Calu3 (cell line): ENCODE data around the gene IKZF5. TPM values are rescaled to one million over a fixed set of nuclear protein-coding genes. Genes with fewer than 3 reads are reported as not detected.

ENCODE experiments used
- BruUV-seq: library from RNA; stranded (reverse); fragments of 400-500 nt; replicated peaks from 2 replicates; lab custom pipeline; 2021; lab: Mats Ljungman, UMichigan
- CTCF ChIA-PET: fragments of 300-600 bp; sonication (Branson Sonifier 250); formaldehyde crosslinking; loops from one replicate; lab custom pipeline; 2022; ENCODE audit warnings: antibody characterized with exemption; lab: Charles Lee
- DNase-seq: peaks from one replicate; pipeline ENCODE4 v3.0.0; 2022
- H3K27ac Mint-ChIP-seq: one replicate; pipeline ENCODE4 v1.8.0; 2022; ENCODE audit warnings: mixed read lengths; ENCODE audit not compliant: unreplicated experiment
- H3K27me3 Mint-ChIP-seq: one replicate; pipeline ENCODE4 v1.8.0; 2022; ENCODE audit warnings: mixed read lengths; ENCODE audit not compliant: unreplicated experiment
- H3K36me3 Mint-ChIP-seq: one replicate; pipeline ENCODE4 v1.8.0; 2022; ENCODE audit warnings: mild to moderate bottlenecking, moderate library complexity, mixed read lengths; ENCODE audit not compliant: insufficient read depth, unreplicated experiment
- H3K4me1 Mint-ChIP-seq: one replicate; pipeline ENCODE4 v1.8.0; 2022; ENCODE audit warnings: mild to moderate bottlenecking, low read depth, mixed read lengths; ENCODE audit not compliant: unreplicated experiment
- H3K4me3 Mint-ChIP-seq: one replicate; pipeline ENCODE4 v1.8.0; 2022; ENCODE audit warnings: mild to moderate bottlenecking, low read depth, moderate library complexity, mixed read lengths; ENCODE audit not compliant: unreplicated experiment
- H3K9me3 Mint-ChIP-seq: one replicate; pipeline ENCODE4 v1.8.0; 2022; ENCODE audit warnings: low read depth, mixed read lengths; ENCODE audit not compliant: unreplicated experiment
- CTCF ChIP-seq: fragments of 200-600 bp; IDR thresholded peaks from one replicate; pipeline ENCODE4 v1.8.0; 2022; ENCODE audit warnings: antibody characterized with exemption; ENCODE audit not compliant: unreplicated experiment
- intact Hi-C: fragments of 100-400 bp; cut with micrococcal nuclease; formaldehyde crosslinking; loops from one replicate; pipeline ENCODE4 v1.10.0; 2022; ENCODE audit not compliant: unreplicated experiment
- total RNA-seq: library from RNA; stranded (reverse); gene quantifications from 2 replicates; pipeline ENCODE4 v1.2.3, GENCODE V29; 2022

The IKZF5 gene
- total RNA-seq, 1 experiment from 2014 or later: 9.2 TPM

- BruUV-seq: no TSS peak
- CTCF ChIA-PET: no interaction called here
- Mint-ChIP-seq H3K4me3 (no peak overlapping the region), H3K27ac (no peak overlapping the region), H3K4me1 (no peaks in the 10 kb centered on the region), H3K9me3 (no peaks in the 10 kb centered on the region), H3K27me3 (no peaks in the 10 kb centered on the region), H3K36me3 (peaks cover 5% of the 10 kb centered on the region)
- DNase-seq: no peak
- no peak for TF ChIP-seq CTCF
- intact Hi-C loops: no loop called here
Measured at GRCh38 chr10:123000155-123000554, 8.4 kb downstream of the IKZF5 start.

- Mint-ChIP-seq H3K27ac (no peak overlapping the region), H3K4me3 (no peak overlapping the region), H3K4me1 (no peaks in the 10 kb centered on the region)
Measured at GRCh38 chr10:122999347-122999746, 9.2 kb downstream of the IKZF5 start.

GRCh38 chr10:122998934-122999333 lies 9.7 kb downstream of the IKZF5 start:
- Mint-ChIP-seq H3K27me3 (no peaks in the 10 kb centered on the region), H3K27ac (no peak overlapping the region), H3K4me1 (no peaks in the 10 kb centered on the region), H3K36me3 (peaks cover 7% of the 10 kb centered on the region), H3K4me3 (no peak overlapping the region), H3K9me3 (no peaks in the 10 kb centered on the region)
- no peak for TF ChIP-seq CTCF
- intact Hi-C loops: no loop called here
- DNase-seq: no peak
- no TSS peak for BruUV-seq
- CTCF ChIA-PET: interaction anchor here (1.1 kb wide), 1 partner anchor 9 kb away, joined by 3 read pairs; no protein-coding TSS in a partner anchor

More at GRCh38 chr10:122999347-122999746, 9.2 kb downstream of the IKZF5 start:
- Mint-ChIP-seq H3K9me3 (no peaks in the 10 kb centered on the region), H3K36me3 (peaks cover 7% of the 10 kb centered on the region), H3K27me3 (no peaks in the 10 kb centered on the region)
- TF ChIP-seq CTCF: no peak
- no TSS peak for BruUV-seq
- CTCF ChIA-PET: interaction anchor here (1.1 kb wide), 1 partner anchor 8 kb away, joined by 3 read pairs; no protein-coding TSS in a partner anchor
- no peak for DNase-seq
- intact Hi-C loops: no loop called here

GRCh38 chr10:122998360-122998917 lies 10.2 kb downstream of the IKZF5 start:
- intact Hi-C loops: no loop called here
- Mint-ChIP-seq H3K4me1 (no peaks in the 10 kb centered on the region), H3K36me3 (peaks cover 7% of the 10 kb centered on the region), H3K4me3 (no peak overlapping the region), H3K27ac (no peak overlapping the region), H3K27me3 (no peaks in the 10 kb centered on the region), H3K9me3 (no peaks in the 10 kb centered on the region)
- CTCF ChIA-PET: interaction anchor here (1.1 kb wide), 1 partner anchor 9 kb away, joined by 3 read pairs; no protein-coding TSS in a partner anchor
- TF ChIP-seq CTCF: no peak
- no TSS peak for BruUV-seq
- DNase-seq: no peak
